Progenitor cell of endocrine pancreas (in vitro differentiated cells): Measurements from ENCODE around the gene COPZ2. TPM values are rescaled to one million over a fixed set of nuclear protein-coding genes. Genes with fewer than 3 reads are reported as not detected.

Source experiments
- DNase-seq: peaks from one replicate; pipeline ENCODE4 v3.0.0; 2021; ENCODE audit warnings: low spot score; ENCODE audit not compliant: unreplicated experiment
- H3K27ac Mint-ChIP-seq: 2 replicates; pipeline ENCODE4 v1.8.0; 2021; ENCODE audit warnings: mild to moderate bottlenecking, moderate library complexity, mixed read lengths
- H3K27me3 Mint-ChIP-seq: 2 replicates; pipeline ENCODE4 v1.8.0; 2021; ENCODE audit warnings: mixed read lengths
- H3K36me3 Mint-ChIP-seq: 2 replicates; pipeline ENCODE4 v1.8.0; 2022; ENCODE audit warnings: mixed read lengths; ENCODE audit not compliant: insufficient read depth
- H3K4me1 Mint-ChIP-seq: 2 replicates; pipeline ENCODE4 v1.8.0; 2021; ENCODE audit warnings: low read depth, mixed read lengths
- H3K4me3 Mint-ChIP-seq: 2 replicates; pipeline ENCODE4 v1.8.0; 2021; ENCODE audit warnings: low read depth, mild to moderate bottlenecking, moderate library complexity, mixed read lengths
- H3K9me3 Mint-ChIP-seq: 2 replicates; pipeline ENCODE4 v1.8.0; 2021; ENCODE audit warnings: low read depth, mixed read lengths
- total RNA-seq: library from RNA; stranded (reverse); gene quantifications from 2 replicates; pipeline ENCODE4 v1.2.1, GENCODE V29; 2021
- TF ChIP-seq, protein P1 (sequence below): fragments of 200-600 bp; sonication (generic); IDR thresholded peaks from one replicate; pipeline ENCODE4 v1.5.0; 2021; ENCODE audit warnings: antibody characterized with exemption, mild to moderate bottlenecking; ENCODE audit not compliant: unreplicated experiment

Gene COPZ2
- total RNA-seq, 1 donor from 2014 or later: not detected

DNA sequence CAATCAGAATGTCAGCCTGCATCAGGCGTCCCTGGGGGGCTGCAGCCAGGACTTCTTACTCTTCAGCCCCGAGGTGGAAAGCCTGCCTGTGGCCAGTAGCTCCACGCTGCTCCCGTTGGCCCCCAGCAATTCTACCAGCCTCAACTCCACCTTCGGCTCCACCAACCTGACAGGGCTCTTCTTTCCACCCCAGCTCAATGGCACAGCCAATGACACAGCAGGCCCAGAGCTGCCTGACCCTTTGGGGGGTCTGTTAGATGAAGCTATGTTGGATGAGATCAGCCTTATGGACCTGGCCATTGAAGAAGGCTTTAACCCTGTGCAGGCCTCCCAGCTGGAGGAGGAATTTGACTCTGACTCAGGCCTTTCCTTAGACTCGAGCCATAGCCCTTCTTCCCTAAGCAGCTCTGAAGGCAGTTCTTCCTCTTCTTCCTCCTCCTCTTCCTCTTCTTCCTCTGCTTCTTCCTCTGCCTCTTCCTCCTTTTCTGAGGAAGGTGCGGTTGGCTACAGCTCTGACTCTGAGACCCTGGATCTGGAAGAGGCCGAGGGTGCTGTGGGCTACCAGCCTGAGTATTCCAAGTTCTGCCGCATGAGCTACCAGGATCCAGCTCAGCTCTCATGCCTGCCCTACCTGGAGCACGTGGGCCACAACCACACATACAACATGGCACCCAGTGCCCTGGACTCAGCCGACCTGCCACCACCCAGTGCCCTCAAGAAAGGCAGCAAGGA is 21.0 kb upstream of the COPZ2 start:
- peaks cover 21% of the 10 kb centered on the region for H3K36me3 Mint-ChIP-seq
- peaks cover 16% of the 10 kb centered on the region for H3K4me1 Mint-ChIP-seq
- H3K27ac Mint-ChIP-seq: peak overlapping the region; percentile 71
- H3K27me3 Mint-ChIP-seq: no peaks in the 10 kb centered on the region
- H3K4me3 Mint-ChIP-seq: no peak overlapping the region
- DNase-seq: no peak
- TF ChIP-seq, protein P1, sequence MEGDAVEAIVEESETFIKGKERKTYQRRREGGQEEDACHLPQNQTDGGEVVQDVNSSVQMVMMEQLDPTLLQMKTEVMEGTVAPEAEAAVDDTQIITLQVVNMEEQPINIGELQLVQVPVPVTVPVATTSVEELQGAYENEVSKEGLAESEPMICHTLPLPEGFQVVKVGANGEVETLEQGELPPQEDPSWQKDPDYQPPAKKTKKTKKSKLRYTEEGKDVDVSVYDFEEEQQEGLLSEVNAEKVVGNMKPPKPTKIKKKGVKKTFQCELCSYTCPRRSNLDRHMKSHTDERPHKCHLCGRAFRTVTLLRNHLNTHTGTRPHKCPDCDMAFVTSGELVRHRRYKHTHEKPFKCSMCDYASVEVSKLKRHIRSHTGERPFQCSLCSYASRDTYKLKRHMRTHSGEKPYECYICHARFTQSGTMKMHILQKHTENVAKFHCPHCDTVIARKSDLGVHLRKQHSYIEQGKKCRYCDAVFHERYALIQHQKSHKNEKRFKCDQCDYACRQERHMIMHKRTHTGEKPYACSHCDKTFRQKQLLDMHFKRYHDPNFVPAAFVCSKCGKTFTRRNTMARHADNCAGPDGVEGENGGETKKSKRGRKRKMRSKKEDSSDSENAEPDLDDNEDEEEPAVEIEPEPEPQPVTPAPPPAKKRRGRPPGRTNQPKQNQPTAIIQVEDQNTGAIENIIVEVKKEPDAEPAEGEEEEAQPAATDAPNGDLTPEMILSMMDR: no peak
- H3K9me3 Mint-ChIP-seq: no peaks in the 10 kb centered on the region

DNA sequence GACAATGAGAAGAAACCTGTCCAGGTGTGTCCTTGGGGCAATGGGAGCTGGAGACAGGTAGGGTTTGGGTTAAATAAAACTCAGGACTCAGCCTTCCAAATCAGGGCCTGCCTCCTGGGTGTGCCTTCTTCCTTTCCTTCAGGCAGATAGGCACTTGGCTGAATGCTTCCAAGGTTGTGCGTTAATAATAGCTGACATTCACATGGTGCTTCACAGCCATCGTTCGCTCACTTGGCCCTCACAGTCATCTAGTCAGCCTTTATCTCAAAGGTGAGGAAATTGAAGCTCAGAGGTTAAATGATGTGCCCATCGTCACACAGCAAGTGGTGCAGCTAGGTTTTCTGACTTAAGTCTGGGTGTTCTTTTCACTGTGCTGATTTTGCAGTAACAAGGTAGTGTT is 20.0 kb upstream of the COPZ2 start:
- H3K36me3 Mint-ChIP-seq: peaks cover 21% of the 10 kb centered on the region
- TF ChIP-seq, protein P1: no peak

DNA sequence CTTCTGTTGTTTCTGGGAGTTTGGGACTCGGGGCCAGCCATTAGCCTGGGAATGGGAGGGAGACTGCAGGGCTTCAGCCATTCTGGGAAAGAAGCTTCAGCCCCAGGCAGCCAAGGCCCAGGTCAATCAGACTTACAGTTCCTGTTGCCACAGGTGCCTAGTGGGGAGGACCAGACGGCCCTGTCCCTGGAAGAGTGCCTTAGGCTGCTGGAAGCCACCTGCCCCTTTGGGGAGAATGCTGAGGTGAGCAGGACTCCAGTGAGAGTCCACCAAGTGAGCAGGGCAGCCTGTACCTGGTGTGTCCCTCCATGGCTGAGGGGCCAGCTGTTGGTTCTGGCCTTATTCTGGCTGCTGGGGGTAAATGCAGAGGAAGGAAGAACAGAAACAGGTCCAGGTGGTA is 19.3 kb upstream of the COPZ2 start:
- Mint-ChIP-seq H3K4me1 (peaks cover 21% of the 10 kb centered on the region), H3K36me3 (peaks cover 23% of the 10 kb centered on the region), H3K27ac (no peak overlapping the region), H3K4me3 (no peak overlapping the region), H3K27me3 (no peaks in the 10 kb centered on the region), H3K9me3 (no peaks in the 10 kb centered on the region)
- DNase-seq: no peak
- TF ChIP-seq, protein P1: no peak

More for the DNA sequence above, 20.0 kb upstream of the COPZ2 start:
- DNase-seq: no peak
- H3K27ac Mint-ChIP-seq: no peak overlapping the region
- H3K9me3 Mint-ChIP-seq: no peaks in the 10 kb centered on the region
- peaks cover 20% of the 10 kb centered on the region for H3K4me1 Mint-ChIP-seq
- no peaks in the 10 kb centered on the region for H3K27me3 Mint-ChIP-seq
- H3K4me3 Mint-ChIP-seq: no peak overlapping the region

DNA sequence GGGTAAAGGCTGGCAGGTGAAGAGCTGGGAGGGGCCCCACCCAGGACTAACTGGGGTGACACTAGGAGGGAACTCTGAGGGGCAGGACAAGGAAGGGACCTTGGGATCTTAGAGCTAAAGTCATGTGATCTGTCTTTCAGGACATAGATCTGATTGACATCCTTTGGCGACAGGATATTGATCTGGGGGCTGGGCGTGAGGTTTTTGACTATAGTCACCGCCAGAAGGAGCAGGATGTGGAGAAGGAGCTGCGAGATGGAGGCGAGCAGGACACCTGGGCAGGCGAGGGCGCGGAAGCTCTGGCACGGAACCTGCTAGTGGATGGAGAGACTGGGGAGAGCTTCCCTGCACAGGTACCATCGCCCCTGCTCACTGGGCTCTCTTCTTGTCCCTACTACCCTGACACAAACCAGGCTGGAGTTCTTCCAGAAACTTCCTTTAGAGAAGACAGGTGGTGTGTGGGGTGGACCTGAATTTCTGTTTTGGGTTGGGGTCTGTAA is 18.7 kb upstream of the COPZ2 start:
- peak overlapping the region; percentile 67 for H3K27ac Mint-ChIP-seq
- H3K36me3 Mint-ChIP-seq: peaks cover 22% of the 10 kb centered on the region
- no peaks in the 10 kb centered on the region for H3K9me3 Mint-ChIP-seq
- H3K4me1 Mint-ChIP-seq: peaks cover 21% of the 10 kb centered on the region
- TF ChIP-seq, protein P1: no peak
- H3K4me3 Mint-ChIP-seq: no peak overlapping the region
- no peaks in the 10 kb centered on the region for H3K27me3 Mint-ChIP-seq
- no peak for DNase-seq

DNA sequence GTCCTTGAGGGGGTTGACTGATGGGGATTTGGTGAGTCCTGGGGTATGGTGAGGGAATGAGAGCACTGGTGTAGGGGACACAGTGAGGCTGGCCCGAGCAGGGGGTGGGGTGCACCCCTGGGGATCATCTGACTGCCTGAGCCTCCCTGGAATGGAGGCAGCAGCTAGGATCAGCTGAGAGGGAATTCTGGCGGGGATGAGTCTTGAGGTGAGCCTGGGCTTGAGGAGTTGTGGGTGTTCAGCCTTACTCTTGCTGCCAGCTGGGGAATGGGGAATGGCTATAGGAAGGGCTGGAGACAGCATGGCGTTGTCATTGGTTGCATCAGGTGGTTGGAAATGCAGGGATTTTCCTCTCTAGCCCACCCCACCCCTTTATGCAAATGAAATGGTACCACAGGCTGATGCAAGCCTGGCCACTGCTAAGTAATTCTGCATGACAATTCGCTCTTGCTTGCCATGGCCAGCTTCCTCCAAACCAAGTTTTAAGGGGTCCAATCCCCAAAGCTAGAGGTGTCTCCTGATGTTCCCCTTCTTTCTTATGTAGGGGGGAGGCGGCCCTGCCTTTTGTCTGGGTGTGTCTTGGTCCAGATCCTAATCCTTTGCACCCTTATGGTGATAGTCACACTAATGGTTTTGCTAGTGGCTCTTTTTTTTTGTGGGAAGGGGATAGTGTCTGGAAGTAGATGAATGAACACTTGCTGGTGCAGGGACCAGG is 18.1 kb upstream of the COPZ2 start:
- Mint-ChIP-seq H3K4me1 (peaks cover 22% of the 10 kb centered on the region), H3K4me3 (peak overlapping the region; percentile 53), H3K27ac (no peak overlapping the region), H3K9me3 (no peaks in the 10 kb centered on the region), H3K27me3 (no peaks in the 10 kb centered on the region), H3K36me3 (peaks cover 22% of the 10 kb centered on the region)
- DNase-seq: no peak
- TF ChIP-seq, protein P1: no peak
